H9 (cell line): Measurements from ENCODE around the gene PFN3. TPM values are rescaled to one million over a fixed set of nuclear protein-coding genes. Genes with fewer than 3 reads are reported as not detected.

Experiments
- DNase-seq: peaks from one replicate; pipeline ENCODE4 v3.0.0-alpha.2; 2017
- H2AFZ ChIP-seq: one replicate; pipeline ENCODE4 v1.6.1; 2013; ENCODE audit warnings: mild to moderate bottlenecking, low read length, control low read depth, moderate library complexity
- H2AK5ac ChIP-seq: 2 replicates; pipeline ENCODE4 v1.6.1; 2013; ENCODE audit warnings: low read length, control low read depth, mixed read lengths; ENCODE audit not compliant: insufficient read length
- H2BK120ac ChIP-seq: one replicate; pipeline ENCODE4 v1.6.1; 2013; ENCODE audit warnings: low read depth, mild to moderate bottlenecking, low read length, control low read depth, inconsistent platforms; ENCODE audit not compliant: poor library complexity, severe bottlenecking
- H2BK12ac ChIP-seq: 2 replicates; pipeline ENCODE4 v1.6.1; 2013; ENCODE audit warnings: low read length, control low read depth, mixed read lengths, low read depth; ENCODE audit not compliant: insufficient read length
- H2BK15ac ChIP-seq: 2 replicates; pipeline ENCODE4 v1.6.1; 2013; ENCODE audit warnings: low read depth, low read length, control low read depth
- H2BK20ac ChIP-seq: one replicate; pipeline ENCODE4 v1.6.1; 2013; ENCODE audit warnings: low read depth, mild to moderate bottlenecking, low read length, control low read depth, inconsistent platforms; ENCODE audit not compliant: poor library complexity, severe bottlenecking
- H2BK5ac ChIP-seq: 2 replicates; pipeline ENCODE4 v1.6.1; 2013; ENCODE audit warnings: low read length, control low read depth, mixed read lengths; ENCODE audit not compliant: insufficient read length
- H3K14ac ChIP-seq: 2 replicates; pipeline ENCODE4 v1.6.1; 2013; ENCODE audit warnings: low read length, control low read depth; ENCODE audit not compliant: insufficient read depth
- H3K18ac ChIP-seq: 2 replicates; pipeline ENCODE4 v1.6.1; 2013; ENCODE audit warnings: low read depth, mild to moderate bottlenecking, mixed read lengths, low read length, control low read depth; ENCODE audit not compliant: insufficient read length
- H3K23ac ChIP-seq: 2 replicates; pipeline ENCODE4 v1.6.1; 2013; ENCODE audit warnings: low read length, control low read depth, mixed read lengths, low read depth; ENCODE audit not compliant: insufficient read length
- H3K23me2 ChIP-seq: 2 replicates; pipeline ENCODE4 v1.6.1; 2013; ENCODE audit warnings: low read depth, mild to moderate bottlenecking, mixed read lengths, low read length, control low read depth; ENCODE audit not compliant: insufficient read length, poor library complexity, severe bottlenecking
- H3K27ac ChIP-seq: 2 replicates; pipeline ENCODE4 v1.5.1; 2013; ENCODE audit warnings: low read length, control low read depth, mixed read lengths, low read depth; ENCODE audit not compliant: insufficient read length
- H3K27me3 ChIP-seq: 2 replicates; pipeline ENCODE4 v1.6.1; 2013; ENCODE audit warnings: low read length, control low read depth, inconsistent platforms; ENCODE audit not compliant: insufficient read depth
- H3K4ac ChIP-seq: 2 replicates; pipeline ENCODE4 v1.6.1; 2013; ENCODE audit warnings: low read depth, mild to moderate bottlenecking, control low read depth, inconsistent platforms, low read length, moderate library complexity
- H3K4me1 ChIP-seq: 2 replicates; pipeline ENCODE4 v1.6.1; 2013; ENCODE audit warnings: low read length, control low read depth, inconsistent platforms; ENCODE audit not compliant: insufficient read depth
- H3K4me2 ChIP-seq: 2 replicates; pipeline ENCODE4 v1.6.1; 2013; ENCODE audit warnings: low read length, control low read depth, mixed read lengths; ENCODE audit not compliant: insufficient read length, insufficient read depth
- H3K56ac ChIP-seq: 2 replicates; pipeline ENCODE4 v1.6.1; 2013; ENCODE audit warnings: low read depth, mild to moderate bottlenecking, mixed read lengths, low read length, control low read depth; ENCODE audit not compliant: insufficient read length
- H3K79me1 ChIP-seq: 2 replicates; pipeline ENCODE4 v1.6.1; 2013; ENCODE audit warnings: low read depth, mild to moderate bottlenecking, moderate library complexity, low read length, control low read depth, inconsistent platforms; ENCODE audit not compliant: insufficient read depth, poor library complexity, severe bottlenecking
- H3K79me2 ChIP-seq: 2 replicates; pipeline ENCODE4 v1.6.1; 2013; ENCODE audit warnings: low read length, control low read depth, inconsistent platforms; ENCODE audit not compliant: insufficient read depth
- H3K9ac ChIP-seq: 2 replicates; pipeline ENCODE4 v1.6.1; 2013; ENCODE audit warnings: low read length, control low read depth, mixed read lengths; ENCODE audit not compliant: insufficient read length; ENCODE audit errors: extremely low read depth
- H3K9me3 ChIP-seq: one replicate; pipeline ENCODE4 v1.6.1; 2013; ENCODE audit warnings: low read depth, low read length, inconsistent platforms; ENCODE audit not compliant: control insufficient read depth
- H3T11ph ChIP-seq: one replicate; pipeline ENCODE4 v1.6.1; 2013; ENCODE audit warnings: mild to moderate bottlenecking, low read length, control low read depth, inconsistent platforms
- H4K20me1 ChIP-seq: one replicate; pipeline ENCODE4 v1.6.1; 2013; ENCODE audit not compliant: control insufficient read depth, insufficient read length, insufficient read depth
- H4K5ac ChIP-seq: 2 replicates; pipeline ENCODE4 v1.6.1; 2013; ENCODE audit warnings: low read depth, mild to moderate bottlenecking, mixed read lengths, low read length, control low read depth; ENCODE audit not compliant: insufficient read length
- H4K8ac ChIP-seq: replicated peaks from 2 replicates; pipeline ENCODE4 v1.6.1; 2013; ENCODE audit warnings: low read length, control low read depth, mixed read lengths, low read depth; ENCODE audit not compliant: insufficient read length
- H4K91ac ChIP-seq: 2 replicates; pipeline ENCODE4 v1.6.1; 2013; ENCODE audit warnings: low read depth, mild to moderate bottlenecking, moderate library complexity, mixed read lengths, low read length, control low read depth; ENCODE audit not compliant: insufficient read length
- H3K27ac Mint-ChIP-seq, 3 experiments: 2 replicates in 2 of 3; 3 replicates in 1 of 3; pipeline ENCODE4 v1.8.0; 2020 to 2021; ENCODE audit warnings: mixed read lengths in 3 of 3, mild to moderate bottlenecking in 1 of 3, moderate library complexity in 1 of 3
- H3K27me3 Mint-ChIP-seq: 2 replicates; pipeline ENCODE4 v1.8.0; 2021; ENCODE audit warnings: low read depth, mild to moderate bottlenecking, moderate library complexity, mixed read lengths
- H3K36me3 Mint-ChIP-seq, 3 experiments: 2 replicates in 2 of 3; 3 replicates in 1 of 3; pipeline ENCODE4 v1.8.0; 2020 to 2021; ENCODE audit warnings: low read depth in 3 of 3, mixed read lengths in 3 of 3; ENCODE audit not compliant: insufficient read depth in 1 of 3
- H3K4me1 Mint-ChIP-seq, 2 experiments: 2 replicates each; pipeline ENCODE4 v1.8.0; 2020; ENCODE audit warnings: mixed read lengths in 2 of 2
- H3K4me3 Mint-ChIP-seq, 2 experiments: 2 replicates in 1 of 2; 3 replicates in 1 of 2; pipeline ENCODE4 v1.8.0; 2020 to 2021; ENCODE audit warnings: mild to moderate bottlenecking in 2 of 2, mixed read lengths in 2 of 2, moderate library complexity in 1 of 2
- H3K9me3 Mint-ChIP-seq, 2 experiments: 2 replicates in 1 of 2; 3 replicates in 1 of 2; pipeline ENCODE4 v1.8.0; 2020; ENCODE audit warnings: mild to moderate bottlenecking in 2 of 2, mixed read lengths in 2 of 2, moderate library complexity in 1 of 2
- CTCF ChIP-seq: fragments of 200-600 bp; sonication (generic); conservative IDR thresholded peaks from 3 replicates; pipeline ENCODE4 v1.8.0; 2021; ENCODE audit warnings: antibody characterized with exemption, mild to moderate bottlenecking
- WGBS: extraction: QIAGEN DNeasy Blood & Tissue Kit; methylation state at CpG from one replicate; pipeline ENCODE4 v1.1.7; 2013; ENCODE audit warnings: missing lambda C conversion rate, low lambda C conversion rate, mixed read lengths; ENCODE audit not compliant: insufficient read length; ENCODE audit errors: extremely low coverage; 5-methylcytosine and 5-hydroxymethylcytosine counted together
- total RNA-seq: library from RNA; stranded (reverse); gene quantifications from 2 replicates; pipeline ENCODE4 v1.2.1, GENCODE V29; 2021

The PFN3 gene
- total RNA-seq, 1 experiment from 2014 or later: not detected

DNA sequence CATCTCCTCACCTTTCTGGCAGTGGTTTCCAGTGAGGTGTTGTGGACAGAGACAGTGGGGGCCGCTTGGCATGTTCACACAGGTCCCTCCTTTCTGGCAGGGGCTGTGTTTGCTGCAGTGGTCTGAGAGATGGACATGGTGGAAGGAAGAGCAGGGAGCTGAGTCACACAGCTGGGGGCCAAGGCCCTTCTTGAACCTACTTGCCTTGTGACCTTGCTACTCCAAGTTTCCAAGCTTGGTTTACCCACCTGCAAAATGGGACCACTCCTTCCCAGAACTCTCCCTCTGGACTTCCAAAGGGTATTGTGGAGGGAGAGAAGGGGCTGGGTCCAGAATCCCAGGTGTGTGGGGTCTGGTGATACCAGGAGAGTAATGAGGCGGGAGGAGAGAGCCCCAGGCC is 4.9 kb upstream of the PFN3 start:
- Histone ChIP-seq H4K5ac (no peak overlapping the region), H2BK120ac (no peak overlapping the region), H4K8ac (no peak overlapping the region), H3T11ph (no peak overlapping the region), H3K4me1 (no peaks in the 10 kb centered on the region), H4K91ac (no peak overlapping the region), H2BK12ac (no peak overlapping the region), H3K79me2 (no peaks in the 10 kb centered on the region), H3K79me1 (no peaks in the 10 kb centered on the region), H3K4ac (no peak overlapping the region), H2BK20ac (no peak overlapping the region), H3K9me3 (no peaks in the 10 kb centered on the region), H3K14ac (no peak overlapping the region), H2AFZ (no peak overlapping the region), H2BK15ac (no peak overlapping the region), H3K23me2 (peaks cover 23% of the 10 kb centered on the region), H3K27me3 (peaks cover 12% of the 10 kb centered on the region; the same call in 1 of the 2 replicates), H3K9ac (no peak overlapping the region), H3K56ac (no peak overlapping the region), H4K20me1 (no peaks in the 10 kb centered on the region), H3K18ac (no peak overlapping the region), H3K4me2 (no peak overlapping the region), H2BK5ac (no peak overlapping the region), H3K27ac (no peak overlapping the region), H3K23ac (no peak overlapping the region), H2AK5ac (no peak overlapping the region)
- Mint-ChIP-seq H3K4me3 (peak overlapping the region in 1 of 2 experiments; percentile 42; a peak in 1 of 5 replicates), H3K27ac (no peak overlapping the region), H3K9me3 (peaks cover 0 to 2% of the 10 kb centered on the region in 2 experiments; a peak in 2 of 5 replicates), H3K4me1 (peaks cover 10 to 11% of the 10 kb centered on the region in 2 experiments), H3K36me3 (no peaks in the 10 kb centered on the region), H3K27me3 (peaks cover 92% of the 10 kb centered on the region)
- DNase-seq: no peak
- no CpG with 5 or more reads among the region's 2 CpGs for WGBS
- no peak for TF ChIP-seq CTCF
